H1 (cell line): Measurements from ENCODE around the gene XPNPEP1. TPM values are rescaled to one million over a fixed set of nuclear protein-coding genes. Genes with fewer than 3 reads are reported as not detected.

Experiments
- ASH2L ChIP-seq: fragments of 200-600, 300-600 bp; sonication (generic); IDR thresholded peaks from one replicate; pipeline ENCODE4 v1.7.1; 2017; ENCODE audit warnings: low read length
- CHD1 ChIP-seq: IDR thresholded peaks from 2 replicates; pipeline ENCODE4 v1.6.1; 2012; ENCODE audit warnings: low read depth, low read length, improper control_type of control experiment
- GABPA ChIP-seq: IDR thresholded peaks from 2 replicates; pipeline ENCODE4 v1.6.1; 2011; ENCODE audit warnings: mild to moderate bottlenecking, low read length, moderate library complexity, borderline replicate concordance; ENCODE audit not compliant: insufficient read depth
- HDAC2 ChIP-seq, 2 experiments: fragments of 300-600 bp in 1 of 2; sonication (generic) in 1 of 2; IDR thresholded peaks; 2 replicates each; pipeline ENCODE4 v1.6.1; 2011 to 2012; ENCODE audit warnings: low read depth in 2 of 2, low read length in 2 of 2, mild to moderate bottlenecking in 2 of 2, moderate library complexity in 2 of 2, borderline replicate concordance in 1 of 2, inconsistent platforms in 1 of 2
- RAD21 ChIP-seq, 2 experiments: IDR thresholded peaks in 1 of 2; conservative IDR thresholded peaks in 1 of 2; 2 replicates each; pipeline ENCODE4 v1.6.1; 2011; ENCODE audit warnings: low read depth in 2 of 2, low read length in 2 of 2, improper control_type of control experiment in 1 of 2, inconsistent platforms in 1 of 2, mild to moderate bottlenecking in 1 of 2, moderate library complexity in 1 of 2
- RBBP5 ChIP-seq: IDR thresholded peaks from 2 replicates; pipeline ENCODE4 v1.7.1; 2012; ENCODE audit warnings: low read depth, mild to moderate bottlenecking, inconsistent platforms, low read length, moderate library complexity, borderline replicate concordance
- RNF2 ChIP-seq: fragments of 200-900, 300-1000 bp; sonication (generic); IDR thresholded peaks from 2 replicates; pipeline ENCODE4 v1.7.1; 2016; ENCODE audit warnings: borderline replicate concordance, low read depth, mild to moderate bottlenecking, antibody characterized with exemption, low read length; ENCODE audit not compliant: poor library complexity, severe bottlenecking; ENCODE audit errors: missing control alignments
- SIN3A ChIP-seq, 2 experiments: IDR thresholded peaks in 1 of 2; conservative IDR thresholded peaks in 1 of 2; 2 replicates each; pipeline ENCODE4 v1.6.1; 2011 to 2012; ENCODE audit warnings: low read length in 2 of 2, improper control_type of control experiment in 1 of 2, low read depth in 1 of 2, mild to moderate bottlenecking in 1 of 2
- SP2 ChIP-seq: IDR thresholded peaks from 2 replicates; pipeline ENCODE4 v1.6.1; 2012; ENCODE audit warnings: mild to moderate bottlenecking, low read length, inconsistent platforms
- SUZ12 ChIP-seq: fragments of 200-600 bp; sonication (generic); IDR thresholded peaks from 2 replicates; pipeline ENCODE4 v1.6.1; 2012; ENCODE audit warnings: mild to moderate bottlenecking, inconsistent platforms, low read length, moderate library complexity, mixed read lengths
- YY1 ChIP-seq: IDR thresholded peaks from 2 replicates; pipeline ENCODE4 v1.6.1; 2011; ENCODE audit warnings: low read depth, mild to moderate bottlenecking, low read length
- polyA plus RNA-seq, 7 experiments: library from polyadenylated mRNA; depleted of rRNA in 3 of 7; stranded (reverse) in 5 of 7; unstranded in 2 of 7; fragments of >200 nt in 5 of 7; fragments of 200-250 nt in 2 of 7; gene quantifications; 1 replicate in 5 of 7; 2 replicates in 1 of 7; 4 replicates in 1 of 7; pipeline versions ENCODE4 v1.2.1 to v1.2.3, GENCODE V29; 2011 to 2013; ENCODE audit warnings: missing spikeins in 2 of 7, mixed read lengths in 2 of 7
- total RNA-seq: library from RNA; stranded (reverse); fragmentation: NEBNext Ultra II Directional; extraction: Animal tissue kit (Norgen Biotek cat#: 25700); gene quantifications from 2 replicates; pipeline ENCODE4 v1.2.1, GENCODE V29; 2021

The XPNPEP1 gene
- total and polyA plus RNA-seq, 2 of the 8 experiments (the other 6 are each of a cell fraction or from before 2014, with no cell fraction given), result 61.1 to 201 TPM

GRCh38 chr10:109934958-109935793, 11.9 kb upstream of the XPNPEP1 start (continued):
- no peak for TF ChIP-seq RBBP5
- peak; percentile 71 to 80; a peak in 2 of 4 replicates for TF ChIP-seq SIN3A (conservative IDR thresholded peaks at IDR 0.05 in 1 of 2, IDR thresholded peaks at IDR 0.05 in 1 of 2; ENCODE audit: low read depth in 1 of 2, low read length in 2 of 2)
- peak; percentile 68 for TF ChIP-seq YY1
- peak; percentile 87 for TF ChIP-seq ASH2L
- no peak for TF ChIP-seq RNF2
- TF ChIP-seq HDAC2 (IDR thresholded peaks at IDR 0.05; ENCODE audit: borderline replicate concordance in 1 of 2, low read depth in 2 of 2, low read length in 2 of 2), result peak in 1 of 2 experiments; percentile 62; a peak in 2 of 4 replicates
- no peak for TF ChIP-seq RAD21 (IDR thresholded peaks at IDR 0.05 in 1 of 2, conservative IDR thresholded peaks at IDR 0.05 in 1 of 2; ENCODE audit: low read depth in 2 of 2, low read length in 2 of 2)
- TF ChIP-seq GABPA, result no peak
- TF ChIP-seq CHD1, result no peak
- no peak for TF ChIP-seq SUZ12
- no peak for TF ChIP-seq SP2
